GM12874 (cell line): ENCODE data around the gene UQCRH.
A peak's percentile ranks its signal among the peaks of the same experiment; 100 is the strongest.

ENCODE experiments used
- CTCF ChIP-seq: IDR thresholded peaks from 2 replicates; pipeline ENCODE4 v1.5.1; 2011; ENCODE audit warnings: low read depth, mild to moderate bottlenecking, control low read depth, low read length, moderate library complexity; ENCODE audit not compliant: insufficient read depth

Gene UQCRH

GRCh38 chr1:46315669-46316403 is 12.3 kb downstream of the UQCRH start:
- TF ChIP-seq CTCF: no peak

- no peak for TF ChIP-seq CTCF
Observed at GRCh38 chr1:46317323-46317722, 13.8 kb downstream of the UQCRH start.

GRCh38 chr1:46333300-46334029 is 30.0 kb downstream of the UQCRH start:
- peak; percentile 35; the same call in 1 of the 2 replicates for TF ChIP-seq CTCF

- TF ChIP-seq CTCF: no peak
Observed at GRCh38 chr1:46334030-46334384, 30.5 kb downstream of the UQCRH start.

GRCh38 chr1:46335081-46335480 is 31.6 kb downstream of the UQCRH start:
- no peak for TF ChIP-seq CTCF

- TF ChIP-seq CTCF: peak; percentile 94
Observed at GRCh38 chr1:46340404-46341221, 37.1 kb downstream of the UQCRH start, which contains the start of gene NSUN4. Gene NSUN4, plus strand, starts transcription at chr1:46340807. Its CDS starts 20 bp downstream, at chr1:46340827.
